A673 (cell line): ENCODE data around the gene TAAR8.

Source experiments
- EZH2 ChIP-seq: fragments of 200-600 bp; sonication (generic); IDR thresholded peaks from 2 replicates; pipeline ENCODE4 v1.6.1; 2017; ENCODE audit warnings: borderline replicate concordance, low read depth, mild to moderate bottlenecking, mixed read lengths, antibody characterized with exemption, low read length; ENCODE audit not compliant: poor library complexity, severe bottlenecking
- TF ChIP-seq, protein P1 (sequence below): fragments of 300-800, 200-600 bp; sonication (generic); conservative IDR thresholded peaks from 2 replicates; pipeline ENCODE4 v1.5.1; 2017; ENCODE audit warnings: low read depth, mild to moderate bottlenecking, antibody characterized with exemption, low read length, moderate library complexity, mixed read lengths

GRCh38 chr6:132592855-132593254 lies 40.4 kb downstream of the TAAR8 start:
- TF ChIP-seq, protein P1, sequence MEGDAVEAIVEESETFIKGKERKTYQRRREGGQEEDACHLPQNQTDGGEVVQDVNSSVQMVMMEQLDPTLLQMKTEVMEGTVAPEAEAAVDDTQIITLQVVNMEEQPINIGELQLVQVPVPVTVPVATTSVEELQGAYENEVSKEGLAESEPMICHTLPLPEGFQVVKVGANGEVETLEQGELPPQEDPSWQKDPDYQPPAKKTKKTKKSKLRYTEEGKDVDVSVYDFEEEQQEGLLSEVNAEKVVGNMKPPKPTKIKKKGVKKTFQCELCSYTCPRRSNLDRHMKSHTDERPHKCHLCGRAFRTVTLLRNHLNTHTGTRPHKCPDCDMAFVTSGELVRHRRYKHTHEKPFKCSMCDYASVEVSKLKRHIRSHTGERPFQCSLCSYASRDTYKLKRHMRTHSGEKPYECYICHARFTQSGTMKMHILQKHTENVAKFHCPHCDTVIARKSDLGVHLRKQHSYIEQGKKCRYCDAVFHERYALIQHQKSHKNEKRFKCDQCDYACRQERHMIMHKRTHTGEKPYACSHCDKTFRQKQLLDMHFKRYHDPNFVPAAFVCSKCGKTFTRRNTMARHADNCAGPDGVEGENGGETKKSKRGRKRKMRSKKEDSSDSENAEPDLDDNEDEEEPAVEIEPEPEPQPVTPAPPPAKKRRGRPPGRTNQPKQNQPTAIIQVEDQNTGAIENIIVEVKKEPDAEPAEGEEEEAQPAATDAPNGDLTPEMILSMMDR: no peak
- TF ChIP-seq EZH2: no peak
